Ishikawa (cell line): ENCODE results near the gene NT5M.

Experiments
- CEBPB ChIP-seq: IDR thresholded peaks from 2 replicates; pipeline ENCODE4 v1.6.1; 2012
- EGR1 ChIP-seq: IDR thresholded peaks from 2 replicates; pipeline ENCODE4 v1.6.1; 2012
- EP300 ChIP-seq: IDR thresholded peaks from 2 replicates; pipeline ENCODE4 v1.6.1; 2012; ENCODE audit warnings: borderline replicate concordance
- NFIC ChIP-seq: IDR thresholded peaks from 2 replicates; pipeline ENCODE4 v1.6.1; 2012
- RAD21 ChIP-seq: IDR thresholded peaks from 2 replicates; pipeline ENCODE4 v1.6.1; 2012; ENCODE audit warnings: low read depth
- REST ChIP-seq: IDR thresholded peaks from 2 replicates; pipeline ENCODE4 v1.6.1; 2012; ENCODE audit warnings: low read depth, mild to moderate bottlenecking
- TAF1 ChIP-seq: IDR thresholded peaks from 2 replicates; pipeline ENCODE4 v1.6.1; 2012; ENCODE audit warnings: low read depth, mild to moderate bottlenecking
- TF ChIP-seq, protein P1 (sequence below): IDR thresholded peaks from 2 replicates; pipeline ENCODE4 v1.6.1; 2012

DNA sequence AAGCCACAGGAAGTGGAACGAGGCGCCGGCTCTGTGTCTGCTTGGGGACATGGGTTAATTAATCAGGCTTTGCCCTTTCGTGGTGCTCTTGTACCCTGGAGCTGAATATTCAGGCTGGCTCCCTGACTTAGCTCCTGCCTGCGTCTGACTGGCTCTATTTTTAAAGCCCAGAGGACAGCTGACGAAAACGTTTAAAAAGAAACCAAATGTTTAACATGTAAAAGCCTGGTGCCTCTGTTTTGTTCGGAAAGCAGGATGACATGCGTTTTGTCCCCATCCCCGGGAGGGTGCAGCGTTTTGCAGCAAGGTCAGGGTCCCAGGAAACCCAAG is 61.1 kb downstream of the NT5M start:
- no peak for TF ChIP-seq EGR1
- TF ChIP-seq EP300, result no peak
- no peak for TF ChIP-seq RAD21
- TF ChIP-seq, protein P1, sequence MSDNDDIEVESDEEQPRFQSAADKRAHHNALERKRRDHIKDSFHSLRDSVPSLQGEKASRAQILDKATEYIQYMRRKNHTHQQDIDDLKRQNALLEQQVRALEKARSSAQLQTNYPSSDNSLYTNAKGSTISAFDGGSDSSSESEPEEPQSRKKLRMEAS, result no peak
- no peak for TF ChIP-seq NFIC
- TF ChIP-seq REST, result no peak
- TF ChIP-seq CEBPB, result no peak
- TF ChIP-seq TAF1, result no peak
